NCI-H748 (cell line): ENCODE data around the gene LATS2.
"Not testable (repeated sequence)": the region's sequence is repeated elsewhere in the genome, so short reads cannot be mapped to it uniquely, and the experiment has no call there.

Experiments
- DNase-seq: peaks from one replicate; lab custom pipeline; 2025; ENCODE audit not compliant: unreplicated experiment; lab: John Stamatoyannopoulos, UW

The LATS2 gene

DNA sequence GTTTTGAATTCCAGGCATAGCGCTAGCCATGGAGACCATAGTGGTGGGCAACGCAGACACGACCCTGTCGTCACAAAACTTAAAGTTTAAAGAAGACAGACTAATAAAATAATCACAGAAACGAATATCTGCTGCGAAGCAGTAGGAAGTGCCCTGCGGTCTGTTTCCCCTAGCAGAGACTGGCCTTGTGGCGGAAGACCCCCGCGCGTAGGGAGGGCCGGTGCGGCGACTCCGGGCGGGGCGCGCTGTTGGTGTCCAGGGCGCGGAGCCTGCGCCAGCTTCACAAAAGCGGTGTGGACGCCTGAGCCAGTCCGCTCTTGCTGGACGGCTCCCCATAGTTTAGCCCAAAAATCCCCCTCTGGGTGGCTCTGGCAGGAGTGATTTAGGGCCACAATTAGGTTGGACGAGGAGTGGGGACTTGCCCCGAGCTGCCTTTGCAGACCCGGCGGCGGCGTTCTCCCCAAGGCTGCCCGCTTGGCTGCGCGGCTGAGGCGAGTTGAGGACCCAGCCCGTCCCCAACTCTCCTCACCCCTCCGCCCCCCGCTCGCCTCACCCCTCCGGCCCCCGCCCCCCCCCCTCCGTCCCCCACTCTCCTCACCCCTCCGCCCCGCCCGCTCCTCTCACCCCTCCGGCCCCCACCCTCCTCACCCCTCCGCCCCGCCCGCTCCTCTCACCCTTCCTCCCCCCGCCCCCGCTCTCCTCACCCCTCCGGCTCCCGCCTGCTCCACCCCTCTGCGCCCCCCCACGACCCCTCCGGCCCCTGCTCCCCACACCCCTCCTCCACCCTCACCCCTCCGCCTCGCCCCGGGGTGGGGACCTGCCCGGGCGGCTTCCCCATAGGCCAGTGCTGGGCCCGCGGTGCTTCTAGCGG is 14.2 kb upstream of the LATS2 start:
- DNase-seq, result peak; percentile 64

DNA sequence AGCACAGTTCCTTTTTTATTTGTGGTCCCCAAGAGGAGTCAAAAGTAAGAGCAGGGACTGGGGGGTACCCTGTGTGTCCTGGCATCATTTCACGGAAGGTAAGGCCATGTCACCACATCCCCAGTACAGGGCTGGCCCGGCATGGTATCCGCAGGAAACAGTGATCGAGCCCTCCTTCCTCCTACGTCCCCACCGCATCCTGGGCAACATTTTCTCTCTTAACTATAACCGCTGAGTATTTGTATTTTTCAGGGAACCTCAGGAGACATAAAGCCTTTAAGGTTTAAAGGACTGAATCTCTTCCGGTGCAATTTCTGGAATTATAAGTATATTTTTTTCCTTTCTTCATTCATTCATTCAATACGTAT is 13.6 kb upstream of the LATS2 start:
- no peak for DNase-seq

DNA sequence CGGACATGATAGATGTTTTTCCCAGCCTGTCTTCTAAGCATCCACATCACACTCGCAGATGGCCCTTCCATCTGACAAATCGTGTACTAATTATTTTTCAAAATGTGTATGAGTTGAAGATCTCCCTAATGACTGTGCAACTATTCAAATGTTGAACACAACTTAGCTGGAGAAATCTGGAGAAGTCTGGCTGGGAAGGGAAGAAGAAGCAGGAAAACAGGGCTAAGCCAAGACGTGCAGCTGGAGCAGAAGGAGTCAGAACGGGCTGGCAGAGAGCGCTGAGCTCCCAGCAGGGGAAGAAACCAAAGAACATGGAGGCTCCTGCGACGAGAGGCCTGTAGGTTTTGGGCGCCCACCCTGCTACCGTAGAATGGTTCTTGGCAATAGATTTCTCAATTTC is 13.2 kb upstream of the LATS2 start:
- no peak for DNase-seq

DNA sequence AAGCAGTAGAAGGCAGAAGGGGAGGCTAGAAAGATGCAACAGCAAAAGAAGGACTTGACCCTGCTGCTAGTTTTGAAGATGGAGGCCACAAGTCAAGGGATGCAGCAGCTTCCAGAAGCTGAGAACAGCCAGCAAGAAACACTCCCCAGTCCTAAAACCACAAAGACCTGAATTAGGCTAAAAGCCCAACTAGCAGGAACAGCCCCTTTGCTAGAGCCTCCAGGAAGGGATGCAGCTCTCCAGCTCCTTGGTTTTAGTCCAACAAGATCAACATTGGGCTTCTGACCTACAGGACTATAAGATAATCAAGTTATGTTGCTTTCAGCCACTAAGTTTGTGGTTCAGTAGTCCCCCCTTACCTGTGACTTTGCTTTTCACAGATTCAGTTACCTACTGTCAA is 10.5 kb upstream of the LATS2 start:
- no peak for DNase-seq

DNA sequence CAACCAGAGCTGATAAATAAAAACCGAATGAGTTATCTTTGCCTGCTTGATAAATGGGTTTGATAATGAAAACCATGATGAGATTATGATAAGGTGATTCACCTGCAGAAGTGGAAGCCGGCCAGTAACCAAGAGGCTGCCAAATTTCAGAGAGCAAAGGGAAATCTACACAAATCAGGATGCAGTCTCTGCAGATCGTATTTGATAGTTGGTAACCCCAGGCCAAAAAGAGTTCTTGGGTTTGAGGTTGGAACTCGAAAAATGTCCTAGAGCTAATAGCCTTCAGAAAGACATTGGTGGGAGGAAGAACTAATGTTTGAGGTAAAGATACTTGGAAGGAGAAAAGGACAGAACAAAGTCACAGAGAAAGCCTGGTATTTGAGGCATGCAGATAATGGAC is 9.6 kb upstream of the LATS2 start:
- no peak for DNase-seq

DNA sequence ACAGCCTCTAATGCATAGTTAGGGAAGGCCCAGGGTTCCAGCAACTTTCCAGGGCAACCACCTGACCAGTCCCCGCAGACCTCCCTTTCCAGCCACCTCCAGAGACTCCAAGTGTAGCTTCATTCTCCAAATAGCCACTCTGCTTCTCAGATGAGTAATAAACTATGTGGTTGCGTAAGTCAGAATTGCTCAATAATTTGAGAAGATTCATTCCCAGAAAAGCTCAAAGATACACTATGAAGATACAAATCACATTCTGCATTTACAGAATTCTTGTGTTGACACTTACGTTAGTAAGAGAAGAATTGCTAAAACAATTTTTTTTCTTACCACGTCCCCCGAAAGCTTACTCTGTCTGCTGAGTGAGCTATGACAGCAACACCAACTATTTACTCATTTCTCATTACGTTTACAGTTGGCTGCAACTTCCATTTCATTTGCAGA is 8.2 kb upstream of the LATS2 start:
- DNase-seq, result no peak

DNA sequence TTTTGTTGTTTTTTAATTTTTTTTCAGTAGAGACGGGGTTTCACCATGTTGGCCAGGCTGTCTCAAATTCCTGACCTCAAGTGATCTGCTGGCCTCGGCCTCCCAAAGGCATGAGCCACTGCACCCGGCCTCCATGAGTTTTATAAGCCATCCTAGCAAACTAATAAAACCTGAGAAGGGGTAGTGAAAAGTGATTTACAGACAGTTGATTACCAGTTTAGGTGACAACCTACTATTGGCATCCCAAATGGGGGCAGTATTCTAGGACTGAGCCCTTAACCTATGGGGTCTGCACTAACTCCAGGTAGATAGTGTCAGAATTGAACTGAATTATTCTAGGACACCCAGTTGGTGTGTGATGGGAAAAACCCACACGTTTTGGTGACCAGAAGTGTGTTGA is 6.5 kb upstream of the LATS2 start:
- no peak for DNase-seq

DNA sequence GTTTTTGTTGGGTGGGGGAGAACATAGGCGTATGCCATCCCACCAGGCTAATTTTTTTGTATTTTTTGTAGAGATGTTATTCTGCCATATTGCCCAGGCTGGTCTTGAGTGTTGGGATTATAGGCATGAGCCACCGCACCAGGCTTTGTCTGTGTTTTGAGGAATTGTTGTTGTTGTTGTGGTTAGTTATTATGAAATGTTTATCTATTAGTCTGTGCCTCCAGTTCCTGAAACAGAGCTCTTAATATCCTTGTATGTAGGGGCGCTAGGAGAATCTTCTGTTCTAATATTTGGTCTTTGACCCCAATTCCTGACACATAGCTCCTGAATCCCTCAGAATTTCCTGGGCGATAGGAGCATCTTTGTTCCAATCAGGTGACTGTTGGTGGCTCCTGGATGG is 5.6 kb upstream of the LATS2 start:
- no peak for DNase-seq

DNA sequence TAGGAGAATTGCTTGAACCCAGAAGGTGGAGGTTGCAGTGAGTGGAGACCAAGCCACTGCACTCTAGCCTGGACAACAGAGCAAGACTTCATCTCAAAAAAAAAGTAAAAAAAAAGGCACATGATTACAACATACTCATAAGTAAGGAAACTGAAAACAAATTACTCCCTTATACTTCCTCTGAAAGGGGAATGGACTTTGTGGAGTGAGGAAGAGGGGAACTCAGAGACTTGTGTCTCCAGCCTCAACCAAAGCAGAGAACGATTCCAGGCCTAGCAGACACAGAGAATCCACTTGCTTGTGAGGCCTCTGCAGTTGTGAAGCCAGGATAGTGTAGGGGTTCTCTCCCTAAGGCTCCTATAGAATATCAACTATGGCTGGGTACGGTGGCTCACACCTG is 4.3 kb upstream of the LATS2 start:
- no peak for DNase-seq

DNA sequence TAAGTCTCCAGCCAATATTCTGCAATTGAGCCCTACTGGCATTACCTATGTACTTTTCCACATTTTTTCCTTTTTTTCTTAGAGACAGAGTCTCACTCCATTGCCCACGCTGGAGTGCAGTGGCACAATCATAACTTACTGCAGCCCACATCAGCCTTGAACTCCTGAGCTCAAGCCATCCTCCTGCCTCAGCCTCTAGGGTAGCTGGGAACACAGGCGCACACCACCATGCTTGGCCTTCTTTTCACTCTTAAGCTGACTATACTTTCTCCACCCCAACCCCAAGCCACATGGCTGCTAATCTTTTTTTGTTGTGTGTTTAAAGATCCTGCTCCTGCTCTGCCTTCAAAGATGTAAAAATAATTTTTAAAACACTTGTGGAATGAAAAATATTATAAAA is 1.6 kb upstream of the LATS2 start:
- DNase-seq, result no peak

DNA sequence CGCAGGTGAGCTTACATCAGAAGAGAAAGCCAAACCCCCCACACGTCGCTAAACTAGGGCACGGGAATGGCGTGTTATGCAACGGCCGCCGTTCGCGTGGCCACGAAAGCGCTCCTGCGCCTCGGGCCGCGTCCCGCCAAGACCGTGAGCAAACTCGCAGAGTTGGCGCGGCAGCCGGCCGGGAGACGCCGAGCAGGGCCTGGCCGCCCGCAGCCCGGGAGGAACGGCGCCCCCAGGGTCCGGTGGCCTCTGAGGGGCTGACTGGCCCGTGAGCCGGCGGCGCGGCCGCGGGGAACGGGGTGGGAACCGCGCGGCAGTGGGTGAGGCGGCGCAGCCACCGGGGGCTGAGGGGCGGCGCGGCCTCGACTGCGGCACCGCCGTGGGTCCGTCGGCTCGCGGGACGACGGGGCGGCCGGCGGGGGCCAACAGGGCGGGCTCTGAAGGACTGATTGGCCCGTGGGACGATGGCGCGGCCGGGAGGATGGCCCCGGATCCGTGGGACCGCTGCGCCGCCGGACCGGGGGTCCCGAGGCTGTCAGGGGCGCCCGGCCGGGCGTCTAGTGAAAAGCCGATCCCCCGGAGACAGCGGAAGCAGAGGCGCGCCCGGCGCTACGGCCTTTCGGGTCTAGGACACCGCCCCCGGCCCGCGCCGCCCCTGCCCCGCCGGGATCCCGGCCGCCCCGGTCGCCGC is 903 bp downstream of the LATS2 start:
- DNase-seq, result peak; percentile 54

DNA sequence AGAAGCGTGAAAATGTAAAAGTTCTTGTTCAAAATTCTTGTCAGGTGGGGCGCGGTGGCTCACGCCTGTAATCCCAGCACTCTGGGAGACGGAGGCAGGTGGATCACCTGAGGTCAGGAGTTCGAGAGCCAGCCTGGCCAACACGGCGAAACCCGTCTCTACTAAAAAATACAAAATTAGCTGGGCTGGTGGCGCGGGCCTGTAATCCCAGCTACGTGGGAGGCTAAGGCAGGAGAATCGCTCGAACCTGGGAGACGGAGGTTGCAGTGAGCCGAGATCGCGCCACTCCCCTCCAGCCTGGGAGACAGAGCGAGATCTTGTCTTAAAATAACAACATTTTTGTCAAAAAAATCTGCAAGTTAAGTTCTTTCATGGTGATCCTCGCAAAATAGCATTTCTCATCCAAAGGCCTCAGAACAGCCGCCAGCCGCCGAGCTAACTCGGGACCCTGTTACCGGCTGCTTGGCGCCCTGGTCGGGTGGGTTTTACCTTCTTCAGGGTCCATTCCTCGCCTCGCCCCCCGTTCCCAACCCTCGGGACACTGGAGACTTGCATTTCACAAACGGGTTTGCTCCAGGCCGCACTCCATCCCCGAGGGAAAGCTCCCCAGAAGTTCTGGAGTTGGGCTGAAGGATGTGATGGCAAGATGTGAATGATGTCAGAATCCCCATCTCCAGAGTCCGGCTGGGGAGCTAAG is 1.6 kb downstream of the LATS2 start:
- no peak for DNase-seq

DNA sequence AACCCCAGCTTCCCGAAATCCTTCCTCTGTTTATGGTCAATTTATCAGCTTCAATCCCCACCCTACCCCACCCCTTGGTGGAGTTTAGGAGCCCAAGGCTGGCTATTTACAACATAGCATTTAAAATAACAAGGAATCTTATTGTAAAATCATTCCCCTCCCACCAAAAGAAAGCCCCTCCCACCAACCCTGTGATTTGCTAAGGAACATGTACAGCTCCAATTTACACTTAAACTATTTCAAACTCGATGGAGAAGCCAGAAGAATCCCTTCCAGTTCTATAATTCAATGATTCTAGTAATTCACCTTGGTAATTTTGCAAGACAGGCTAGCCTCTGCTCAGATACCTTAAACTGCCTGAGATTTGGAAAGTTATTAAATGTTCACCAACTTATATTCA is 3.0 kb downstream of the LATS2 start:
- no peak for DNase-seq

DNA sequence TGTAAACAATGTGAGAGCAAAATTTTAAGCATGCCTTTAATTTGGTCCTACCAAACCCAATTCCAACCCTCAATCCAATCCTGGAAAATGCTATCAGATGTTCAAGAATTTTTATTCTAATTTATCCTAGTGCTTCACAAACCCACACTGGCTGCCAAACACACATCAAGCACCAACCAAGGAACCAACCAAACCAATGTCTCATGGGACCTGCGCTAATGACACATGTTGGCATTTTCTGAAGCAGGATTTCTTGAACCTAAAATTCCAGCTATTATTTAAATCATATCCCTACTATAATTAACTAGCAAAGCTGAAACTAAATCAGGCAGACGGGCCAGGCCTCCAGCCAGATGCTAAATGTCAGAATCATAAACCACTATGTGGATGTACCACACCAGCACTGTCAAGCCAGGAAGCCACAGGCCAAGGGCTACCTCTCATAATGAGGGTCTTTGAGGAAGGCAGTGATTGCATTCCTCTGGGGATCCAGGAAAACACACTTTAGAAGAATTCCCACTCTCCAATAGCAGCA is 5.8 kb downstream of the LATS2 start:
- no peak for DNase-seq

DNA sequence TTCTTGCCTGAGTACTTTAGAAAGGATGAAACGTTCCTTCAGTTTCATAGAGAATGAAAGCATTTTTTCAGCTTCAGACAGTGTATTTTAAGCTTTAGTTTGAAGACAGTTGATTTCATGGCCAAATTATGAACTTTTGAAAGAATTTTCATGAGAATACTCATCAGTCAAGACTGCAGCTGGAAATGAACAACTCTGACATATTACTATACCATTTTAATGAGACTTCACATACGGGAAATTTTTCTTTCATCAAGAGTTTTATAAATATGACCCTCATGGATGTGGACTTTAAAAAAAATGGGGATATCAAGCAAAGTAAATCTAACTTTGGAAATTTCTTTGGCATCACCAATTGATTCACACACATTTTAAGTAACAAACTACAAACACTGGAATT is 6.4 kb downstream of the LATS2 start:
- no peak for DNase-seq

DNA sequence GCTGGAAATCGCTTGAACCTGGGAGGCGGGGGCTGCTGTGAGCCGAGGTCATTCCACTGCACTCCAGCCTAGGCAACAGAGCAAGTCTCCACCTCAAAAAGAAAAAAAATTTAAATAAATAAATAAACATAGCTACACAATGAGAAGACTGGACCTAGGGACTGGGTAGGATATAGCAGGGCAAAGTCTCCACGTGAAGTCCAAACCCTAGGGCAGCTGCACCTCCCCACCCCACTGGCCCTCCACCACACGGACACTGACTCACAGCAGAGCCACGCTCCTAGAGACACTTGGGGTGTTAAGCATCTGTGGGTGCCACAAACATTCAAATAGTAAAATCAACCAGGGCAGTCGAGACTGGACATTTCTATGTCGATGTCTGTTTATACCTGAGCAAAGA is 7.1 kb downstream of the LATS2 start:
- no peak for DNase-seq

DNA sequence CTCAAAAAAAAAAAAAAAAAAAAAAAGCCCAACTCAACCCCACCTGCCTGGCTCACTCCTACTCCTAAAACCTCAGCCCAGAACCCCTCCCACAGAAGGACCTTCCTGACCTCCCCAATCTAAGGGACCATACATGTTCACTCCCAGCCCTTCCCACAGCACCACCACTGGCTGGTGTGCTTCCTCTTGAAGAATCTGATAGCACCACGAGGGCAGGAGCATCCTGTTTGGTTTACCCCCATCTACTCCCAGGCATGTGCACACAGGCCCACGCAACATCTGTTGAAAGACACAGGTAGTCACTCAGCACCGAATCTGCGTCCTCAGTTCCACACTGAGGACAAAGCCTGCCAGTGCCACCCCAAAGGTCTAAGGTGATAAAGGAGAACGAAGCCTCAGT is 8.2 kb downstream of the LATS2 start:
- no peak for DNase-seq

DNA sequence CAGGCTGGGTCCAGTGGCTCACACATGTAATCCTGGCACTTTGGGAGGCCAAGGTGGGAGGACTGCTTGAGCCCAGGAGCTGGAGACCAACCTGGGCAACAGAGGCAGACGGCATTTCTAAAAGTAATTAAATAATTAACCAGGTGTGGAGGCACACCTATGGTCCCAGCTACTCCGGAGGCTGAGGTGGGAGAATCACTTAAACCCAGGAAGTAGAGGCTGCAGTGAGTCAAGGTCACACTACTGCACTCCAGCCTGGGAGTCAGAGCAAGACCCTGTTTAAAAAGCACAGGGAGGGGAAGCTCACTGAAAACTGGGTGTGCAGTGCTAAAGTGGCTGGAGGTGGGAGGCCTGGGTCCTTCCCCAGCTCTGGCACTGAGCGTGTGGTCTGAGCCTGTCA is 9.7 kb downstream of the LATS2 start:
- DNase-seq, result no peak

DNA sequence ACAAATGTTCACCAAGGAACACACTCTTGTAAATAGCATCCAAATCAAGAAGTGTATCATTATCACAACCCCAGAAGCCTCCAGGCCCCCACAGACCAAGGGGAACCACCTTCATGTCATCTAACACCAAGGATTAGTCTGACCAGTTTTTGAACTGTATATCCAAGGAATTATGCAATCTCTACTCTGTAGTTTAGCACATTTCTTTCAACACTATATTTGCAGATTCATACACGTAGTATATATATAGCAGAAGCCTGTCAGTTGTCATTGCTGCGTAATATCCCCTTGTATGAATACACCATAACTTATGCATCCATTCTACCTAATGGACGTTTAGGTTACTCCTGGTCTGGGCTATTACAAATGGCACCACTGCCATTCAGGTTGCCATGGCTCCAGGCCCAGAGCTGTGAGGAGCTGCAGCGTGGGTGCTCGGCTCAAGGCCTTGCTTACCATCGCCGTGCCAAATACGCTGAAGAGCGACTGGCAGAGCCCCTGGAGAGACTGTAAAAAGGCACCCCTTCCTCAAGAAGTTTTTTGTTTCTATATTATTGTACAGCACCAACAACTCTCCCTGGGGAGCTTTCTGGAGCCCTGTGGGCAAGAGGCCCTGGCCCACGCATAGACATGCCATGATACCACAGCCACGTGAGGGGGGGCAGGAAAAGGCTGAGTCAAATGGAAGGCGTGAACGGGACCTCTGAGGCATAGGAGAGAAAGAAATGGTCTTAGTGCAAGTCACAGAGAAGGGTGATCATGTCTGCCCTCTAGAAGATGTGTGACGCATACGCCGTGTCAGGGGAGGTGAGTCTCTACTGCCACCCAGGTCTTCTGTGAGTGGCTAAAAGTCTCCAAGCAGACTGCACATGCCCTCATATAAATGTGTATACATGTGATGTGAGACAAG is 10.8 kb downstream of the LATS2 start:
- DNase-seq, result no peak

DNA sequence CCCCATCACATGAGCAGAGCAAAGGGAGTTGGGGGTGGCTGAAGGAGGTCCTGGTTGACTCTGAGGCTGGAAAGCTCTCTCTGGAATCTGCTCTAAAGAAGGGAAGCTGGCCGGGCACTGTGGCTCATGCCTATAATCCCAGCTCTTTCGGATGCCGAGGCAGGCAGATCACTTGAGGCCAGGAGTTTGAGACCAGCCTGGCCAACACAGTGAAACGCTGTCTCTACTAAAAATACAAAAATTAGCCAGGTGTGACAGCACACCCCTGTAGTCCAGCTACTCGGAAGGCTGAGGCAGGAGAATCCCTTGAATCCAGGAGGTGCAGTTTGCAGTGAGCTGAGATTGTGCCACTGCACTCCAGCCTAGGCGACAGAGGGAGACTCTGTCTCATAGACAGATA is 11.7 kb downstream of the LATS2 start:
- not testable (repeated sequence) for DNase-seq
